HG03139 (cell line): ENCODE data around the gene UGT1A10.

Experiments used
- ATAC-seq: cut with Tn5 transposase; IDR thresholded peaks from one replicate; pipeline ENCODE4 v1.9.1; 2021; ENCODE audit not compliant: unreplicated experiment

Gene UGT1A10

DNA sequence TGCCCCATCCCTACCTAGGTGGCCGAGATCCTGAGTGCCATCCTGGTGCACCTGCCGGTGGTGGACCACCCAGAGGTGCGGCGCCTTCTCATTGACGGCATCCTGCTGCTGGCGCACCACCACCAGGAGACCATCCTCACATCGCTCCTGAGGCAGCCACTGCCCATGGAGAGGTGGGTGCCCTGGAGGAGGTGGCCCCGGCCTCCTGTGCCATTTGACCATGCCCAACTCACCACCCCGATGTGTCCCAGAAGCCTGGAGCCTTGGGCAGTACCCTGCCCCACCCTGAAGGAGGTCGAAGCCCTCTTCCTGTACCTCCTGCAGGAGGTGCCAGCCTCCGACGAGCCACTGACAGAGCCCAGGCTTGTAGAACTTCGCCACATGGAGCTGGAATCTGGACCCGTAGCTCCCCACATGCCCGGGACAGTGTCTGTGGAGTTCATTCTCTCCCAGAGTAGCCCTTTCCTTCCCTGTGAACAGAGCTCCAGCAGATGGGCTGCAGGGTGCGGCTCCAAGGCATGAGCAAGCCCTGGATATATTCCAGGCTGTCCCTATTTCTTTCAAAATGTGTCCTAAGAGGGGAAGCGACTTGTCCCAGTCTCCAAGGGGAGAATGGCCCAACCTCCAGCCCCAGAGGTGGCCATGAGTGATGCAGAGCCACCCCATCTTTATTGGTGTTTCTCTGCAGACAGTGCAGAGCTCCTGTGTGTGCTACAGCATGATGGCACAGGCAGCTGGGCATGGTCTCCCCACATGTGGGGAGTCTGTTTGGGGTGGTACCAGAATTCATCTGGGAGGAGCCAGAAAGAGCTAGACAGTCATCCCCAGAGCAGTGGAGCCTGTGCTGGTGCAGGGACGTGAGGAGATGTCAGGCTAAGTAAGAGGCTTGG lies 183.9 kb downstream of the UGT1A10 start:
- ATAC-seq: no peak

DNA sequence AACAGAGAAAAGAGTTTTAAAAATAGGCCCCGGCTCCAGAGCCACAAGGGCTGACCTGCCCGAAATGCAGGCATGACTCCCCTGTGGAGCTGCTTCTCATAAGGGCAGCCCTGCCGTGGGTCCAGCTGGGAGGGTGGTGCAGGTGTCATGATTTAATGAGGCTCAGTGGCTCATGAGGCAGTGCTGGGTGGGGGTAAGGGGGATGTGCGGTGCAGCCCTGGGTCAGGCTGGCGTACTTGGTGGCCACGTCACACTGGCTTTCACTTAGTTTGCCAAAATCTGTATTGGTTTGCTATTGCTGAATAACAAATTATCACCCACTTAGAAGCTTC lies 184.5 kb downstream of the UGT1A10 start:
- no peak for ATAC-seq

DNA sequence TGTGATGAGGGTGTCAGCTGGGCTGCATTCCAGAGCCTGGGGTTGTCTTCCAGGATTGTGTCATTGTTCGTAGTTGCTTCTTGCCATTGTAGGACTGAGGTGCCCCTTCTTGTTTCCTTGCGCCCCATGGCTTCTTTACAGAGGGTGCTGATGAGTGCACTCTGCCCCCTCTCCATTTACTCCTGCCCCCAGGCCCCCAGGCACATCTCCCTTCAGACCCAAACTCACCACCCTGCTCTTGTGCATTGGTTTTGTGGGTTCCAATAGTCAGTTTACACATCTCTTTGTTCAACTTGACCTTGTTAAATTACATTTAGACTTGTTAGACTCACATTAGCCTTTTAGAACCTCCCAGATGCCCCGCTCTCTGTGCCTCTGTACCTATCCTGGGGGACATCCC lies 184.9 kb downstream of the UGT1A10 start:
- ATAC-seq: no peak

DNA sequence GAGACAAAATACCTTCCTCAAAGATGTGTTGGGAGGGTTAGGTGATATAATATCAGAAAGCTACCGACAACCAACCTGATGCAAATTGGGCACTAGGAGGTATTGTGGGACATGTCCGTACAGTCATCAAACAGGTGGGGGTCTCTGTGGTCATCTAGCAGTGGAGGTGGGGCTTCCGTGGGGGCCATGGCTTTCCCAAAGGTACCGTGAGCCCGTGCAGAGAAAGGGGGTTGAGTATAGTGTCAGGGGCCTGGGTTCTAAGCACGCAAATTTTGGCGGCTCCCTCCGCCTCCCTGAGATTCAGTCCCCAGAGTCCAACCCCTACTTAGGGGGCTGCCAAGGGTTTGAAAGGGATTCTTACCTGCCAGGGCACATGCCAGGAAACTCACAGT lies 185.5 kb downstream of the UGT1A10 start:
- ATAC-seq: no peak

DNA sequence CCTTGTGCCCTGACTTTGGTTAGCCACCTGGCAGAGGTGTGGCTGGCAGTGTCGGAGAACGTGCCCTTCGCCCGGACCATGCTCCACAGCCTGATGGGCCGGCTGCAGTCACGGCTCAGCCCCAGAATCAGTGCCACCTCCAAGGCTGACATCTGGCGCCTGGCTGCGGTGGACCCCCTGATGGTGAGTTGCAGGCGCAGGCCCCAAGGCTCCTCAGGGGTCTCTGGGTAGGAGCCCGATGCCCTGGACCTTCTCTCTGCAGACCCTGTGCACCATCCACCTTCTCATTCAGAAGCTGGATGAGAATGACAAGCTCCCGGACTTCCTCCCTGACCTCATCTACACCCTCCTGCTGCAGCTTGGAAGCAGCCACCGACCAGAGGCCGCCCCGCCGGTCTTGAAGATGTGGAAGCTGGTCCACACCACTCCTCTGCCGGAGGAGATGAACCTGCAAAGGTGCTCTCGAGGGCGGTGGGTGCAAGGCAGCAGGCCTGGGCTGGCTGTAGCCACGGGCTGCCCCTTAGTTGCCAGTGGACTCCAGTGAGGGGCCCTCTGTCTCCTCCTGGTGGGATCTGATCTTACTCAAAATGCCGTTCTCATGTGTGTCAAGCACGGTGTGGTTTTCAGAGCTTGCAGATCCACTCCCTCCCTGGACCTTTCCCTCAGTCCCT lies 186.0 kb downstream of the UGT1A10 start:
- ATAC-seq: no peak
